ENCODE results near the gene SLC15A1. TPM values are rescaled to one million over a fixed set of nuclear protein-coding genes. Genes with fewer than 3 reads are reported as not detected.

Gene SLC15A1
- total and polyA plus RNA-seq, 4 donors: 0.10 to 0.24 (median 0.13) TPM

DNA sequence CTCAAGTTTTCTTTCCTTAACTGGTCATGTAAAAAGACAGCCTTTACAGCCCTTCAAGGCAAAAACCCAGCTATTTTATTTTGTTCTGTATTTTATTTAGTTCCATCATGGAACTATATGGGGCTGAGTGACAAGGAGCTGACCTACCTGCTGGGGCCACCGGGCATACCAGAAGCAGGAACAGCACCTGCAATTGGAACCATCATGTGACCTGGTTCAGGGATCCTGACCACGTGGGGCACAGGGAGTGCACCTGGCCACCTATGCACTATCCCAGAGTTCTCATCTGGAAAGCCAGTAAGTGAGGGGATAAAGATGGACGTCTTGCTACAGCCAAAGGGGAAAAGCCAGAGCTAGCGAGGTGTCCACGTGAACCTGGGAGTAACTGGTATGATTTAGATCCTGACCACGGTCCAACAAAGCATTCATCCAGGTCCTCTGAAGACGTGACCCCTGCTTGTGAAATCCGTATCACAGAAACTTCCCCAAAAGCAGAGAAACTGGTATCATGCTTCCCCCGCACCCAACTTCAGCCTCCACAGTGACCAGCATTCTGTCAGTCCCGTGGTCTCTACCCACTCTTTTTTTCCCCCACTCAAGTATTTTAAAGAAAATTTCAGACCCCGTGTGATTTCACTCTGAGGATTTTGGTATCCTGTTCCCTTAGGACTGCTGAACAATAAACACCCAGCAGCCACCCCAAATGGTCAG lies 40.5 kb upstream of the SLC15A1 start:
- H3K27ac ChIP-seq (ENCODE audit: low read depth, low read length): no peak overlapping the region
- no peak for DNase-seq (ENCODE audit: low read depth in 4 of 6, low spot score in 6 of 6)
- H3K4me3 ChIP-seq (ENCODE audit: low read depth, low read length): no peak overlapping the region
- H3K4me1 ChIP-seq (ENCODE audit: control insufficient read depth, insufficient read depth, low read length): no peaks in the 10 kb centered on the region
- H3K36me3 ChIP-seq (ENCODE audit: control insufficient read depth, insufficient read depth, low read length): peaks cover 6% of the 10 kb centered on the region
- WGBS (ENCODE audit: insufficient coverage): 93% methylated on average over 9 of the region's 11 CpGs
- no peaks in the 10 kb centered on the region for H3K9me3 ChIP-seq (ENCODE audit: control insufficient read depth, insufficient read depth, low read length)
- no peaks in the 10 kb centered on the region for H3K27me3 ChIP-seq (ENCODE audit: control insufficient read depth, insufficient read depth, low read length)

GRCh38 chr13:98792321-98792720 lies 39.8 kb upstream of the SLC15A1 start:
- H3K9me3 ChIP-seq (ENCODE audit: control insufficient read depth, insufficient read depth, low read length): no peaks in the 10 kb centered on the region
- 80% methylated on average over 2 of the region's 9 CpGs for WGBS (ENCODE audit: insufficient coverage)
- no peaks in the 10 kb centered on the region for H3K27me3 ChIP-seq (ENCODE audit: control insufficient read depth, insufficient read depth, low read length)
- no peak for DNase-seq (ENCODE audit: low read depth in 4 of 6, low spot score in 6 of 6)
- no peak overlapping the region for H3K27ac ChIP-seq (ENCODE audit: low read depth, low read length)
- H3K4me3 ChIP-seq (ENCODE audit: low read depth, low read length): no peak overlapping the region
- H3K4me1 ChIP-seq (ENCODE audit: control insufficient read depth, insufficient read depth, low read length): no peaks in the 10 kb centered on the region
- peaks cover 6% of the 10 kb centered on the region for H3K36me3 ChIP-seq (ENCODE audit: control insufficient read depth, insufficient read depth, low read length)

GRCh38 chr13:98791611-98792010 lies 39.1 kb upstream of the SLC15A1 start:
- 42% methylated on average over 2 of the region's 7 CpGs for WGBS (ENCODE audit: insufficient coverage)
- H3K36me3 ChIP-seq (ENCODE audit: control insufficient read depth, insufficient read depth, low read length): peaks cover 3% of the 10 kb centered on the region
- H3K27me3 ChIP-seq (ENCODE audit: control insufficient read depth, insufficient read depth, low read length): no peaks in the 10 kb centered on the region
- no peak overlapping the region for H3K27ac ChIP-seq (ENCODE audit: low read depth, low read length)
- H3K4me3 ChIP-seq (ENCODE audit: low read depth, low read length): no peak overlapping the region
- H3K9me3 ChIP-seq (ENCODE audit: control insufficient read depth, insufficient read depth, low read length): no peaks in the 10 kb centered on the region
- no peak for DNase-seq (ENCODE audit: low read depth in 4 of 6, low spot score in 6 of 6)
- H3K4me1 ChIP-seq (ENCODE audit: control insufficient read depth, insufficient read depth, low read length): no peaks in the 10 kb centered on the region

DNA sequence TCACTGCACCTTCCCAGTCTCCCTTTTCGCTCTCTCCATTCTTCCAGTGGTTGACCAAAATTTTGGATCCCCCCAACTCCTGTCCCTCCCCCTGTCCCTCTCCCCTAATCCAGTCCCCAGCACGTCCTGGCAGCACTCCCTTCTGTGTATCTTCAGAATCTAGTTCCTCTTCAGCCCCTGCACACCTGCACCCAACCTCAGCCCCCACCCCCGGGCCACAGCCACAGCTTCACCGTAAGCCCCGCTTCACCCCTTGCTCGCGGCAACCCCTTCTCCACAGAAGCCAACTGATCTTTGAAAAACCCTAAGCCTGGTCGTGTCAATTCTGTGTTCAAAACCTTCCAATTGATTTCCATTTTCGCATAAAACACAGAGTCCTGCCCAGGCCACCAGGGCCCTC lies 35.5 kb upstream of the SLC15A1 start:
- no peak for DNase-seq (ENCODE audit: low read depth in 4 of 6, low spot score in 6 of 6)
- H3K4me1 ChIP-seq (ENCODE audit: control insufficient read depth, insufficient read depth, low read length): no peaks in the 10 kb centered on the region
- H3K9me3 ChIP-seq (ENCODE audit: control insufficient read depth, insufficient read depth, low read length): no peaks in the 10 kb centered on the region
- H3K27me3 ChIP-seq (ENCODE audit: control insufficient read depth, insufficient read depth, low read length): no peaks in the 10 kb centered on the region
- no peaks in the 10 kb centered on the region for H3K36me3 ChIP-seq (ENCODE audit: control insufficient read depth, insufficient read depth, low read length)
- H3K27ac ChIP-seq (ENCODE audit: low read depth, low read length): no peak overlapping the region
- 95% methylated on average over 9 of the region's 9 CpGs for WGBS (ENCODE audit: insufficient coverage)
- no peak overlapping the region for H3K4me3 ChIP-seq (ENCODE audit: low read depth, low read length)

GRCh38 chr13:98787173-98787572 lies 34.7 kb upstream of the SLC15A1 start:
- no peaks in the 10 kb centered on the region for H3K4me1 ChIP-seq (ENCODE audit: control insufficient read depth, insufficient read depth, low read length)
- H3K36me3 ChIP-seq (ENCODE audit: control insufficient read depth, insufficient read depth, low read length): no peaks in the 10 kb centered on the region
- DNase-seq (ENCODE audit: low read depth in 4 of 6, low spot score in 6 of 6): no peak
- no peaks in the 10 kb centered on the region for H3K9me3 ChIP-seq (ENCODE audit: control insufficient read depth, insufficient read depth, low read length)
- H3K27ac ChIP-seq (ENCODE audit: low read depth, low read length): no peak overlapping the region
- WGBS (ENCODE audit: insufficient coverage): 86% methylated on average over 9 of the region's 10 CpGs
- no peak overlapping the region for H3K4me3 ChIP-seq (ENCODE audit: low read depth, low read length)
- no peaks in the 10 kb centered on the region for H3K27me3 ChIP-seq (ENCODE audit: control insufficient read depth, insufficient read depth, low read length)

DNA sequence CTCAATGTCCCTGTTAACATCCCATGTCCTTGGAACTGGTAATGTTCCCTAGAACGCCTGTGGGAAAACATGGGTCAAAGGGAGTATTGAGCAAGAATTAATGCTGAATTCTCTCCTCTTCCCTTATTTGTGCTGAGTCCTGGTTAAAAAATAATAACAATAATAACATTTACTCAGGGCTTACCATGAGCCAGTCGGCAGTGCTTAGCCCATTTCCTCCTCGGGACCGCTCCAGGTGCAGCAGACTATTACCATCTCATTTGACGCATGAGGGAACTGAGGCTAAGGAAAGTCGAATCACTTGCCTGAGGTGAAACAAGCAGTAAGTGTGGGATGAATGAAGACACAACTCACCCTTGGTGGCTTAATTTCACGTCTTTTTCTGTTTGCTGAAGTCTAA lies 33.6 kb upstream of the SLC15A1 start:
- H3K36me3 ChIP-seq (ENCODE audit: control insufficient read depth, insufficient read depth, low read length): no peaks in the 10 kb centered on the region
- no peaks in the 10 kb centered on the region for H3K27me3 ChIP-seq (ENCODE audit: control insufficient read depth, insufficient read depth, low read length)
- H3K27ac ChIP-seq (ENCODE audit: low read depth, low read length): no peak overlapping the region
- H3K4me3 ChIP-seq (ENCODE audit: low read depth, low read length): no peak overlapping the region
- H3K4me1 ChIP-seq (ENCODE audit: control insufficient read depth, insufficient read depth, low read length): no peaks in the 10 kb centered on the region
- WGBS (ENCODE audit: insufficient coverage): 84% methylated on average over 5 of the region's 7 CpGs
- peak in 1 of 6 donors; percentile 65 for DNase-seq (ENCODE audit: low read depth in 4 of 6, low spot score in 6 of 6)
- H3K9me3 ChIP-seq (ENCODE audit: control insufficient read depth, insufficient read depth, low read length): no peaks in the 10 kb centered on the region

DNA sequence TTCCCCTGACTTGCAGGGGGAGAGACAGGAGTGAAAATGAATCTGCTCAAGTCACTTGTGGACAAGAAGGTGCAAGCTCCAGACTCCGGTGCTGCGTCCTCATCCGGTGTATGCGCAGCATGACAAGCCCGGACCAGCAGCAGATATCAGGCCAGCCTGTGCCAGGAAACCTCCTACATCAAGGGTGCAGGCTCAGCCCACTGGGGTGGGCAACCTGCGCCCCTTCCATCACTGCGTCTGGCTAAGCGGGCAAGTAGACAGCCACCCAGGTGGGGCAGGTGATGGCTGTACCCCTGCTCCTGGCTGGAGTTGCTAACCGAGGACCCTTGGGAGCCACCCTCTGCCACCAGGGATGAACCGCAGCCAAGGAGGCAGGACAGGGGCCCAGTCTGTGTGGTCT lies 32.9 kb upstream of the SLC15A1 start:
- no peaks in the 10 kb centered on the region for H3K27me3 ChIP-seq (ENCODE audit: control insufficient read depth, insufficient read depth, low read length)
- H3K27ac ChIP-seq (ENCODE audit: low read depth, low read length): no peak overlapping the region
- H3K4me1 ChIP-seq (ENCODE audit: control insufficient read depth, insufficient read depth, low read length): no peaks in the 10 kb centered on the region
- H3K4me3 ChIP-seq (ENCODE audit: low read depth, low read length): no peak overlapping the region
- 83% methylated on average over 10 of the region's 10 CpGs for WGBS (ENCODE audit: insufficient coverage)
- DNase-seq (ENCODE audit: low read depth in 4 of 6, low spot score in 6 of 6): no peak
- no peaks in the 10 kb centered on the region for H3K36me3 ChIP-seq (ENCODE audit: control insufficient read depth, insufficient read depth, low read length)
- no peaks in the 10 kb centered on the region for H3K9me3 ChIP-seq (ENCODE audit: control insufficient read depth, insufficient read depth, low read length)

DNA sequence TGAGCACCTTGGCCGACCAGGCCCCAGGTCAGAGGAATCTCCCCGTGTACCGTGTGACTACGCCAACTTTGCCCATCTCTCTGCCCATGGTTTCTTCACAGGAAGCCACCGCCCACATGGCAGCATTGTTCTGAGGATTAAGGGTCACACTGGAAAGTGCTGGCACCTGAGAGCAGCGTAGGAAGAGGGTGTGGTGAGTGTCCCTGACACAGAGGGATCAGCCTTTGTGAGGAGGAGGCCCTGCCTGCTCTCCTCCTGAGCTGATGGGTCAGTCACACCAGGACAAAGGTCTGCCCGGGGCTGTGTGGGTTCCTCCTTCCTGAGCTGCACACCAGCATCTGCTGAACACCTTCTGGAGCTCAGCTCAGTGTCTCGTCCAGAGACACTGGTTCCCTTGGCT lies 32.2 kb upstream of the SLC15A1 start:
- no peaks in the 10 kb centered on the region for H3K36me3 ChIP-seq (ENCODE audit: control insufficient read depth, insufficient read depth, low read length)
- no peaks in the 10 kb centered on the region for H3K4me1 ChIP-seq (ENCODE audit: control insufficient read depth, insufficient read depth, low read length)
- no peak overlapping the region for H3K4me3 ChIP-seq (ENCODE audit: low read depth, low read length)
- H3K27me3 ChIP-seq (ENCODE audit: control insufficient read depth, insufficient read depth, low read length): no peaks in the 10 kb centered on the region
- no peaks in the 10 kb centered on the region for H3K9me3 ChIP-seq (ENCODE audit: control insufficient read depth, insufficient read depth, low read length)
- no peak for DNase-seq (ENCODE audit: low read depth in 4 of 6, low spot score in 6 of 6)
- no peak overlapping the region for H3K27ac ChIP-seq (ENCODE audit: low read depth, low read length)
- WGBS (ENCODE audit: insufficient coverage): 93% methylated on average over 8 of the region's 8 CpGs

DNA sequence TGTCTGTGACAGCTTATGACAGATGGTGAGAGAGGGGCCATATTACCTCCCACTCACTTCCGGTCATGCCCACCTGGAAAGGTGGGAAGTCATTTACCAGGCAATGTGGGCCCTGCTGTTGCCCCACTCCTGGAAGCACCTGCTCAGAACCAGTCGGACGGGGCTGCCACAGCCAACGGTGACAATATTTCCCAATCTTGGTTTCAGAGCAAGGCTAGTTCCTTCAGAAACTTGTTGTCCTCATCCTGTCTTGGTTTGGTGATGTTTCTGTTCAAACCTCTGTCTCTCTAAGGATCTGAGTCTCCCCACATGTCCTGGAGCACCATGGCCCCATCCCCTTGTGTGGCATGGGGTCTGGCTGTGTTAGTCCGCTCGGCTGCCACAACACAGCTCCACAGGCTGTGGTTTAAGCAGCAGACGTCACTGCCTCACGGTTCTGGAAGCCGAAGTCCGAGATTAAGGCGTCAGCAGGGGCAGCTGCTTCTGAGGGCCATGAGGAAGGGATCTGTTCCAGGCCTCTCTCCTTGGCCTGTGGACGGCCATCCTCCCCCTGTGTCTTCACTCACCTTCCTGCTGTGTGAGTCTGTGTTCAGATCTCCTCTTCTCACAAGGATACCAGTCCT lies 31.5 kb upstream of the SLC15A1 start:
- no peak for DNase-seq (ENCODE audit: low read depth in 4 of 6, low spot score in 6 of 6)
- no peak overlapping the region for H3K4me3 ChIP-seq (ENCODE audit: low read depth, low read length)
- no peaks in the 10 kb centered on the region for H3K27me3 ChIP-seq (ENCODE audit: control insufficient read depth, insufficient read depth, low read length)
- no peaks in the 10 kb centered on the region for H3K9me3 ChIP-seq (ENCODE audit: control insufficient read depth, insufficient read depth, low read length)
- no peaks in the 10 kb centered on the region for H3K4me1 ChIP-seq (ENCODE audit: control insufficient read depth, insufficient read depth, low read length)
- no peak overlapping the region for H3K27ac ChIP-seq (ENCODE audit: low read depth, low read length)
- whole genome bisulfite sequencing (ENCODE audit: insufficient coverage): 94% methylated on average over 12 of the region's 12 CpGs
- no peaks in the 10 kb centered on the region for H3K36me3 ChIP-seq (ENCODE audit: control insufficient read depth, insufficient read depth, low read length)

DNA sequence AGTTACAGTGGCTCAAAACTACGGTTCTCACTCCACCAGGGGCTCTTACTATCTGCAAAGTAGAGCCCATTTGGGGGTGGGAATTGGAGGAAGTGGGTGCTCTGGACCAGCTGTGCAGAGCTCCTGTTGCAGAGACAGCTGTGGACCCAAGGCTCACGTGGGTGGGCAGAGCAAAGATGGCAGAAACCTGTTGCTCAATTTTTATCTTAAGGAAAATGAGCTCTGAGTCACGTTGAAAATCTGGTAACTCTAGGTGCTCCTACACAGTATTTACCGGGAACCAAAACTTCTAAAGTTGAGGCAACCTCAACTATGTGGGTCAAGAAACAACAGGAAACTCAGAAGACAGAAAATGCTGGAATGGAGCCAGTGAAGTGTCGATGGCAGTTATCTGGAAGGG lies 30.2 kb upstream of the SLC15A1 start:
- WGBS (ENCODE audit: insufficient coverage): 58% methylated on average over 3 of the region's 5 CpGs
- Histone ChIP-seq H3K36me3 (ENCODE audit: control insufficient read depth, insufficient read depth, low read length) (no peaks in the 10 kb centered on the region), H3K4me1 (ENCODE audit: control insufficient read depth, insufficient read depth, low read length) (no peaks in the 10 kb centered on the region), H3K27me3 (ENCODE audit: control insufficient read depth, insufficient read depth, low read length) (no peaks in the 10 kb centered on the region), H3K27ac (ENCODE audit: low read depth, low read length) (no peak overlapping the region), H3K4me3 (ENCODE audit: low read depth, low read length) (no peak overlapping the region), H3K9me3 (ENCODE audit: control insufficient read depth, insufficient read depth, low read length) (no peaks in the 10 kb centered on the region)
- no peak for DNase-seq (ENCODE audit: low read depth in 4 of 6, low spot score in 6 of 6)

Measured in spinal cord (tissue), 10 donors.